ENCODE results near the gene BCKDK. TPM values are rescaled to one million over a fixed set of nuclear protein-coding genes. Genes with fewer than 3 reads are reported as not detected.

The BCKDK gene
- total RNA-seq, 1 donor from 2014 or later: 44.9 TPM

GRCh38 chr16:31131841-31132271 lies 23.7 kb downstream of the BCKDK start:
- FAIRE-seq: no peak
- no peak overlapping the region for H3K4me2 ChIP-seq (ENCODE audit: low read length)
- H3K4me1 Mint-ChIP-seq (ENCODE audit: low read depth, unreplicated experiment): peaks cover 4% of the 10 kb centered on the region

DNA sequence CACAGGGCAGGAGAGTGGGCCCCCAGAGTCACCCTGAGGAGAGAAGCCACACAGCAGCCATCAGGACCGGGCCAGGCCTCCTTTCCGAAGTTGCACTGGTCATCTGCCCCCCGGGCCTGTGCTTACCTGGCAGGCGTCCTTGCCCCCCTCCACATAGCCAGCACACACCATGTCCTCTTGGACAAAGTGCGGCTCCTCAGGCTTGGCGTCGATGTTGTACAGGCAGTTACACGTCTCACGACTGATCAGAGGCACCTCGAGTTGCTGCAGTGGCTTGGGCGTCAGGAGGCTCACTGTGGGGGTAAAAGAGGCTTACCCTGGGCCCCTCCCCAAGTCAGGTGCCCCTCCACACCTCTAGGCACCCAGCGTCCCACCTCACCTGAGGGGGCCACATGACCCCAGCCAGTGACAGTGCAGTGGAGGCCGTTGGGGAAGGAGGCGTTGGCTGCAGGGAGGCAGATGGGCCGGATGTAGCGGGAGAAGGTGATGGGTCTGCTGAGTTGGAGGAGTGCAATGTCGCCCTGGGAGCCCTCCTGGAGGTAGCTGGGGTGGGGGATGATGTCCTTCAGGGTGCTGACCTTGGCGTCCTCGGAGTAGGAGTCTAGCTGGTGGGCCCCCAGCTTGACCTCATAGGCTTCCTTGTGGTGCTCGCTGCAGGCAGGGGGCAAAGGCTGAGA lies 24.3 kb downstream of the BCKDK start:
- Mint-ChIP-seq H3K36me3 (ENCODE audit: low read depth, unreplicated experiment) (peaks cover 14% of the 10 kb centered on the region), H3K4me1 (ENCODE audit: low read depth, unreplicated experiment) (peaks cover 4% of the 10 kb centered on the region), H3K27ac (ENCODE audit: unreplicated experiment) (no peak overlapping the region), H3K9me3 (ENCODE audit: unreplicated experiment) (peaks cover 2% of the 10 kb centered on the region), H3K4me3 (ENCODE audit: unreplicated experiment) (no peak overlapping the region), H3K27me3 (ENCODE audit: low read depth, unreplicated experiment) (peaks cover 6% of the 10 kb centered on the region)
- DNase-seq (ENCODE audit: low read depth): no peak
- no peaks in the 10 kb centered on the region for H3K9me3 ChIP-seq (ENCODE audit: insufficient read depth, low read depth, low read length)
- no peaks in the 10 kb centered on the region for H4K20me1 ChIP-seq (ENCODE audit: insufficient read depth, low read length)
- H3K27ac ChIP-seq (ENCODE audit: low read depth, low read length): no peak overlapping the region
- no peaks in the 10 kb centered on the region for H3K36me3 ChIP-seq (ENCODE audit: insufficient read depth, low read length)
- H3K79me2 ChIP-seq (ENCODE audit: insufficient read depth, low read length): no peaks in the 10 kb centered on the region
- no peak overlapping the region for H3K4me3 ChIP-seq (ENCODE audit: insufficient read depth, low read depth, low read length)
- H3K4me1 ChIP-seq (ENCODE audit: insufficient read depth, low read length): peaks cover 16% of the 10 kb centered on the region
- H3K27me3 ChIP-seq (ENCODE audit: insufficient read depth, low read length): no peaks in the 10 kb centered on the region
- no peak overlapping the region for H3K4me2 ChIP-seq (ENCODE audit: low read length)
- no peak overlapping the region for H3K9ac ChIP-seq (ENCODE audit: low read length)
- no peak for FAIRE-seq
- TF ChIP-seq CTCF (IDR thresholded peaks at IDR 0.05; ENCODE audit: insufficient read depth, low read depth, low read length) (no peak), EZH2 (IDR thresholded peaks at IDR 0.05; ENCODE audit: insufficient read depth, low read length) (no peak)
- H2AFZ ChIP-seq (ENCODE audit: low read depth, low read length): no peak overlapping the region

More at GRCh38 chr16:31131841-31132271, 23.7 kb downstream of the BCKDK start:
- no peak for DNase-seq (ENCODE audit: low read depth)
- Mint-ChIP-seq H3K36me3 (ENCODE audit: low read depth, unreplicated experiment) (peaks cover 14% of the 10 kb centered on the region), H3K27ac (ENCODE audit: unreplicated experiment) (no peak overlapping the region), H3K9me3 (ENCODE audit: unreplicated experiment) (peaks cover 2% of the 10 kb centered on the region), H3K4me3 (ENCODE audit: unreplicated experiment) (no peak overlapping the region), H3K27me3 (ENCODE audit: low read depth, unreplicated experiment) (peaks cover 6% of the 10 kb centered on the region)
- no peak overlapping the region for H3K27ac ChIP-seq (ENCODE audit: low read depth, low read length)
- no peaks in the 10 kb centered on the region for H3K36me3 ChIP-seq (ENCODE audit: insufficient read depth, low read length)
- H3K79me2 ChIP-seq (ENCODE audit: insufficient read depth, low read length): no peaks in the 10 kb centered on the region
- no peak overlapping the region for H3K9ac ChIP-seq (ENCODE audit: low read length)
- no peaks in the 10 kb centered on the region for H4K20me1 ChIP-seq (ENCODE audit: insufficient read depth, low read length)
- no peak overlapping the region for H3K4me3 ChIP-seq (ENCODE audit: insufficient read depth, low read depth, low read length)
- TF ChIP-seq CTCF (IDR thresholded peaks at IDR 0.05; ENCODE audit: insufficient read depth, low read depth, low read length) (no peak), EZH2 (IDR thresholded peaks at IDR 0.05; ENCODE audit: insufficient read depth, low read length) (no peak)
- H3K4me1 ChIP-seq (ENCODE audit: insufficient read depth, low read length): peaks cover 16% of the 10 kb centered on the region
- H2AFZ ChIP-seq (ENCODE audit: low read depth, low read length): no peak overlapping the region
- no peaks in the 10 kb centered on the region for H3K27me3 ChIP-seq (ENCODE audit: insufficient read depth, low read length)
- no peaks in the 10 kb centered on the region for H3K9me3 ChIP-seq (ENCODE audit: insufficient read depth, low read depth, low read length)

GRCh38 chr16:31133046-31133501 lies 24.9 kb downstream of the BCKDK start:
- no peak overlapping the region for H3K4me2 ChIP-seq (ENCODE audit: low read length)
- Mint-ChIP-seq H3K4me3 (ENCODE audit: unreplicated experiment) (no peak overlapping the region), H3K36me3 (ENCODE audit: low read depth, unreplicated experiment) (peaks cover 10% of the 10 kb centered on the region), H3K27me3 (ENCODE audit: low read depth, unreplicated experiment) (peaks cover 6% of the 10 kb centered on the region), H3K27ac (ENCODE audit: unreplicated experiment) (no peak overlapping the region), H3K9me3 (ENCODE audit: unreplicated experiment) (peaks cover 2% of the 10 kb centered on the region), H3K4me1 (ENCODE audit: low read depth, unreplicated experiment) (peaks cover 4% of the 10 kb centered on the region)
- H3K4me3 ChIP-seq (ENCODE audit: insufficient read depth, low read depth, low read length): no peak overlapping the region
- TF ChIP-seq CTCF (IDR thresholded peaks at IDR 0.05; ENCODE audit: insufficient read depth, low read depth, low read length): no peak
- TF ChIP-seq EZH2 (IDR thresholded peaks at IDR 0.05; ENCODE audit: insufficient read depth, low read length): no peak
- H3K27me3 ChIP-seq (ENCODE audit: insufficient read depth, low read length): no peaks in the 10 kb centered on the region
- no peaks in the 10 kb centered on the region for H3K36me3 ChIP-seq (ENCODE audit: insufficient read depth, low read length)
- H2AFZ ChIP-seq (ENCODE audit: low read depth, low read length): no peak overlapping the region
- H4K20me1 ChIP-seq (ENCODE audit: insufficient read depth, low read length): no peaks in the 10 kb centered on the region
- FAIRE-seq (no peak), DNase-seq (ENCODE audit: low read depth) (no peak)
- H3K9ac ChIP-seq (ENCODE audit: low read length): no peak overlapping the region
- H3K27ac ChIP-seq (ENCODE audit: low read depth, low read length): no peak overlapping the region
- H3K79me2 ChIP-seq (ENCODE audit: insufficient read depth, low read length): no peaks in the 10 kb centered on the region
- no peaks in the 10 kb centered on the region for H3K9me3 ChIP-seq (ENCODE audit: insufficient read depth, low read depth, low read length)
- peaks cover 17% of the 10 kb centered on the region for H3K4me1 ChIP-seq (ENCODE audit: insufficient read depth, low read length)

Data from astrocyte (in vitro differentiated cells and primary cell).